ENCODE measurements around the gene PLD5.

The PLD5 gene

DNA sequence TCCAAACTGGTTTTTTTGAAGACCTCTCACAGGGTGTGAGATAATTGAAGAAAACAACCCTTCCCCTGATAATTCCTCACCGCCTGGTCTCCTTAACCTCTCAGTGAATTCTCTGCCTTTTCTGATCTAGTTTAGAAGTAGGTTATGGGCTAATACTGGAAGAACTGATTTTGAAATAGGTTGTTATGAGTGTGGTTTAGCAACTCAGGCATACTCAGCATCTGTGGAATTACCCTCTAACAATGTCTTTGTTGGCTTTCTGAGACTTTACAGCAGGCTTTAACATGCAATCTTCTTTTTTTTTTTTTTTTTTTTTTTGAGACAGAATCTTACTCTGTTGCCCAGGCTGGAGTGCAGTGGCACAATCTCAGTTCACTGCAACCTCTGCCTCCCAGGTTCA lies 10.3 kb upstream of the PLD5 start:
- TF ChIP-seq, protein P1, sequence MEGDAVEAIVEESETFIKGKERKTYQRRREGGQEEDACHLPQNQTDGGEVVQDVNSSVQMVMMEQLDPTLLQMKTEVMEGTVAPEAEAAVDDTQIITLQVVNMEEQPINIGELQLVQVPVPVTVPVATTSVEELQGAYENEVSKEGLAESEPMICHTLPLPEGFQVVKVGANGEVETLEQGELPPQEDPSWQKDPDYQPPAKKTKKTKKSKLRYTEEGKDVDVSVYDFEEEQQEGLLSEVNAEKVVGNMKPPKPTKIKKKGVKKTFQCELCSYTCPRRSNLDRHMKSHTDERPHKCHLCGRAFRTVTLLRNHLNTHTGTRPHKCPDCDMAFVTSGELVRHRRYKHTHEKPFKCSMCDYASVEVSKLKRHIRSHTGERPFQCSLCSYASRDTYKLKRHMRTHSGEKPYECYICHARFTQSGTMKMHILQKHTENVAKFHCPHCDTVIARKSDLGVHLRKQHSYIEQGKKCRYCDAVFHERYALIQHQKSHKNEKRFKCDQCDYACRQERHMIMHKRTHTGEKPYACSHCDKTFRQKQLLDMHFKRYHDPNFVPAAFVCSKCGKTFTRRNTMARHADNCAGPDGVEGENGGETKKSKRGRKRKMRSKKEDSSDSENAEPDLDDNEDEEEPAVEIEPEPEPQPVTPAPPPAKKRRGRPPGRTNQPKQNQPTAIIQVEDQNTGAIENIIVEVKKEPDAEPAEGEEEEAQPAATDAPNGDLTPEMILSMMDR (IDR thresholded peaks at IDR 0.05; ENCODE audit: low read depth, low read length), result no peak
- no peak for DNase-seq (ENCODE audit: low read depth in 2 of 2)
- no peak overlapping the region for H3K4me3 ChIP-seq (replicated peaks in 1 of 2; ENCODE audit: low read depth in 2 of 2, low read length in 2 of 2)

DNA sequence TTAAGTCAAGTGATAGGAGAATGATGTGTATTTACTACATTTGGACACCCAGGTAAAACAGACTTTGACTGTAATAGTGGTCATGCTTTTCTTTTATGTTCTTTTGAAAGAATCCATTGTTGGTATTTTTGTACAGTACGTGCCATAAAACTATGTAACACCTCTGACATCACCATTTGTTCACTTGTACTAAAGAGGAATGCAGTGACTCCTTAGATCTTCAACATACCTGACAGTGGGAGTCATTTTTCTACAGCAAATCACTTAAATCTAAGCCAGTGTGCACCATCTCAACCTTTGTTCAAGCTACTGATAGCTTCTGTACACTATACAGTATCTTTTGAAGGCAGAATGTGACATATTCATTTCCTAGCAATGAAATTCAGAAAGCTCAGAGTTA lies 6.3 kb upstream of the PLD5 start:
- no peak overlapping the region for H3K4me3 ChIP-seq (replicated peaks in 1 of 2; ENCODE audit: low read depth in 2 of 2, low read length in 2 of 2)
- TF ChIP-seq, protein P1 (IDR thresholded peaks at IDR 0.05; ENCODE audit: low read depth, low read length), result no peak
- DNase-seq (ENCODE audit: low read depth in 2 of 2), result no peak

DNA sequence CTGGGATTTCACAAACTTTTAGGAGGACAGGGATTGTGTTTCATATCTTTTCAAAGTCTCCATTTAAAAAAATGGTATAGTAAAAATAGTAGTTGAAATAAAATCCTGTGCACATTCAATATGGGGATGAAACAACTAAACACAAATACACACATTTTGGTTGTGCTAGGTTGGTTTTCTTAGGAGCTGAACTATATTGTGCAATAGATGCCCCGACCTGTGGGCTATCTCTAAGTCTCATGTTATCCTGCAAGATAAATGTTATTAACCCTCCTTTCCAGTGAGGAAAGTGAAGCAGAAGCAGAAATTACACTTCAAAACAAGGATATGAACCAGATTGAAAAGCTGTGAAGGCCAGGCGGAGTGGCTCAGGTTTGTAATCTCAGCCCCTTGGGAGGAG lies 1.3 kb upstream of the PLD5 start:
- TF ChIP-seq, protein P1 (IDR thresholded peaks at IDR 0.05; ENCODE audit: low read depth, low read length), result no peak
- no peak for DNase-seq (ENCODE audit: low read depth in 2 of 2)
- no peak overlapping the region for H3K4me3 ChIP-seq (replicated peaks in 1 of 2; ENCODE audit: low read depth in 2 of 2, low read length in 2 of 2)

DNA sequence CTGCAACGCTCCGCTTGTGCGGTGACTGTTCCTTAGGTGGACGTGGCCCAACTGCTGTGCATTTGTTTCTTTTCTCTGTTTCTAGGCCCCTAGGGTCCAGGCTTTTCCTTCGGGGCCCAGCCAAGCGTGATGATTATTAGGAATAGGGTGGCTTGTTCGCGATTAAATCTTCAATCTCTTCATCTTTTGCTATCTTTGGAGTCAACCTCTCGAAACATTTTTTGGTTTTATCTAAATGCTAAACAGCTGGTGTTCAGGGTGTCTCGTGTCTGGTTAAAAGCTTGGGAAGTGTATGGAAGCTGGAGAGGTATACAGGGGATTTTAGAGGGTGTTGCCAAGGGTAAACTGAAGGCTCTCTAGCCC lies 844 bp upstream of the PLD5 start:
- no peak for DNase-seq (ENCODE audit: low read depth in 2 of 2)
- TF ChIP-seq, protein P1 (IDR thresholded peaks at IDR 0.05; ENCODE audit: low read depth, low read length), result no peak
- H3K4me3 ChIP-seq (replicated peaks in 1 of 2; ENCODE audit: low read depth in 2 of 2, low read length in 2 of 2), result no peak overlapping the region

DNA sequence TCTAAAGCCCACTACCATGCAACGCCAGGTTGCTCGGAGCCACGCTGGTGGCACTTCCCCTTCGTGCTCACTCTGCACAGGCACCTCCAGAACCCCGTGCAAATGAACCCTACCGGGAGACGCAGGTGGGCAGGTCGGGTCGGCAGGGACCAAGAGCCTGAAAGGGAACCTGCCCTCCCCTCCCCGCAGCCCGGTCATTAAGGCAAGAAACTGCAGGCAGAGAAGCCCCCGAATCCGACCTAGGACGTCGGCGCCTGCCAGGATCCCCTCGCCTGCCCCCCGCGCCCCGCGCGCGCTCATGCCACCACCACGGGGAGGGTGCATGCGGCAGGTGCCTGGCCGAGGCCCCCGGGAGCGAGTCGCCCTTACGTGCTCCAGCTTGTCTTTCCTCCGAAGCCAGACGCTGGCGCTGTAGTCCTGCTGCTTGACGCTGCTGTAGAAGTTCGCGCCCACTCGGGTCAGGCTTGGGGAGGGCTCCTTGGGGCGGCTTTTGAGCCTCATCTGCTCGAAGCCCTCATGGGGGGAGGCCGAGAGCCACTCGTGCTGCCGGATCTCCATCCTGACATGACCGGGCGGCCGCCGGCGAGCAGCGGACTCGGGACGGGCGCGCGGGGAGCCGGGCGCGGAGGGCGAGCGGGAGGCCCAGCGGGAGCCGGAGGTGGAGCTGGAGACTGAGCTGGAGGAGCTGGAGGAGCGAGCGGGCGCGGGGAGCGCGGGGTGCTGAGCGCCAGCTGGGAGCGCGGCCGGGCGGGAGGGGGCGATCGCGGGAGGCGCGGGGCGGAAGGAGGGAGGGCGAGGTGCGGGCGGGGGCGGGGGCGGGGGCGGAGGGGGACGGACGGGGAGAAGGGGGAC lies 552 bp downstream of the PLD5 start:
- TF ChIP-seq, protein P1 (IDR thresholded peaks at IDR 0.05; ENCODE audit: low read depth, low read length), result no peak
- H3K4me3 ChIP-seq (replicated peaks in 1 of 2; ENCODE audit: low read depth in 2 of 2, low read length in 2 of 2), result peak overlapping the region in 1 of 2 donors; percentile 19
- DNase-seq (ENCODE audit: low read depth in 2 of 2), result peak; percentile 2 to 8

DNA sequence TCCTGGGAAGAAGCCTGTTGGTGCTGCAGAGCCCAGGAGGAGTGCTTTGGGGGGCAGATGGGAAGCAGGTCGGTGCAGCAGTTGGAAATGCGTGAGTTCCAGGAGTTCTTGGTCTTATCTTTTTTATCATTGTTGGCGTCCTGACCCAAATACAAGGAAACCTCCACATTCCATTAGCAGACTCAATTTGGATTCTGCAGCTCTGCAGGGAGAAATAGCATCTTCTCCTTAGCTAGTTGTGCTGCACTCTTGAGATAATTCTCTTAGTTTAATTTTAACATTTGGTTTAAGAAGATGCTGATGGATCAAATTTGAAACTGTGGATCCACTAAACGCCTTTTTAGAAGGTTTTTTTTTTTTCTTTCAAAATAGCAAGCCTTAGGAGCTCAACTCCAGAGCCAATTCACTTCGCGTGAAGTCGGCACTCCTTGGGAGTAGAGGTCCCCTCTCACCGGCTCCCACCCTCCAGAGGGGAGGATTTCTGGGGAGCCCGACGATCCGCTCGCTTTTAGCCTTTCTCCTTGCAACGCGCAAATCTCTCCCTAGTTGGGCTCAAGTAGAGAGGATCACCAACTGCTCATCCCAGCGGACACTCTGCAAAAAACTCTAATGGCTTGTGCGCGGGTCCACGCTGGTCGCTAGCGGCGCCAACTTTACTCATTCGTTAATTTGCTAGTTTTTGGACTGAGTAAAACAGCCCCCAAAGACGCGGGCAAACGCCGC lies 1.3 kb downstream of the PLD5 start:
- DNase-seq (ENCODE audit: low read depth in 2 of 2), result no peak
- TF ChIP-seq, protein P1 (IDR thresholded peaks at IDR 0.05; ENCODE audit: low read depth, low read length), result no peak
- no peak overlapping the region for H3K4me3 ChIP-seq (replicated peaks in 1 of 2; ENCODE audit: low read depth in 2 of 2, low read length in 2 of 2)
